ENCODE results near the gene EML6.
"Not testable (repeated sequence)": the region's sequence is repeated elsewhere in the genome, so short reads cannot be mapped to it uniquely, and the experiment has no call there.

EML6 gene

GRCh38 chr2:54723131-54723995, at the start of gene EML6:
Gene EML6, plus strand, starts transcription at chr2:54723662. Its CDS starts 1,400 bp downstream, at chr2:54725062.
- peak; percentile 97 for DNase-seq (ENCODE audit: low read depth)

GRCh38 chr2:54675281-54675680, 48.2 kb upstream of the EML6 start:
- no peak for DNase-seq (ENCODE audit: low read depth)

GRCh38 chr2:54675738-54676137, 47.7 kb upstream of the EML6 start:
- DNase-seq (ENCODE audit: low read depth), result no peak

- no peak for DNase-seq (ENCODE audit: low read depth)
Measured at GRCh38 chr2:54676656-54677055, 46.8 kb upstream of the EML6 start.

GRCh38 chr2:54677476-54678265, 45.8 kb upstream of the EML6 start:
- DNase-seq (ENCODE audit: low read depth), result no peak

GRCh38 chr2:54678719-54679118, 44.7 kb upstream of the EML6 start:
- DNase-seq (ENCODE audit: low read depth), result no peak

GRCh38 chr2:54680397-54681041, 42.9 kb upstream of the EML6 start:
- DNase-seq (ENCODE audit: low read depth), result no peak

GRCh38 chr2:54681416-54681815, 42.0 kb upstream of the EML6 start:
- no peak for DNase-seq (ENCODE audit: low read depth)

- DNase-seq (ENCODE audit: low read depth), result no peak
Measured at GRCh38 chr2:54683596-54683995, 39.9 kb upstream of the EML6 start.

GRCh38 chr2:54685263-54685775, 38.1 kb upstream of the EML6 start:
- no peak for DNase-seq (ENCODE audit: low read depth)

- no peak for DNase-seq (ENCODE audit: low read depth)
Measured at GRCh38 chr2:54687595-54688152, 35.8 kb upstream of the EML6 start.

GRCh38 chr2:54691445-54692135, 31.9 kb upstream of the EML6 start:
- no peak for DNase-seq (ENCODE audit: low read depth)

- DNase-seq (ENCODE audit: low read depth), result no peak
Measured at GRCh38 chr2:54692556-54692955, 30.9 kb upstream of the EML6 start.

- DNase-seq (ENCODE audit: low read depth), result no peak
Measured at GRCh38 chr2:54695378-54695777, 28.1 kb upstream of the EML6 start.

GRCh38 chr2:54697934-54698333, 25.5 kb upstream of the EML6 start:
- DNase-seq (ENCODE audit: low read depth), result no peak

- not testable (repeated sequence) for DNase-seq (ENCODE audit: low read depth)
Measured at GRCh38 chr2:54698926-54699325, 24.5 kb upstream of the EML6 start.

GRCh38 chr2:54699665-54700064, 23.8 kb upstream of the EML6 start:
- no peak for DNase-seq (ENCODE audit: low read depth)

- no peak for DNase-seq (ENCODE audit: low read depth)
Measured at GRCh38 chr2:54701029-54701428, 22.4 kb upstream of the EML6 start.

- DNase-seq (ENCODE audit: low read depth), result no peak
Measured at GRCh38 chr2:54704238-54704637, 19.2 kb upstream of the EML6 start.

- no peak for DNase-seq (ENCODE audit: low read depth)
Measured at GRCh38 chr2:54704688-54705605, 18.5 kb upstream of the EML6 start.

Data from activated gamma-delta T cell treated with anti-CD3 and anti-CD28 coated beads, Interleukin-2, amount 50 U/mL, for 16 hours (primary cell).